DMS 273 (cell line): ENCODE results near the gene UBAP1L.
"Not testable (repeated sequence)": the region's sequence is repeated elsewhere in the genome, so short reads cannot be mapped to it uniquely, and the experiment has no call there.

ENCODE experiments used
- DNase-seq: peaks from one replicate; lab custom pipeline; 2025; ENCODE audit not compliant: unreplicated experiment; lab: John Stamatoyannopoulos, UW

The UBAP1L gene

DNA sequence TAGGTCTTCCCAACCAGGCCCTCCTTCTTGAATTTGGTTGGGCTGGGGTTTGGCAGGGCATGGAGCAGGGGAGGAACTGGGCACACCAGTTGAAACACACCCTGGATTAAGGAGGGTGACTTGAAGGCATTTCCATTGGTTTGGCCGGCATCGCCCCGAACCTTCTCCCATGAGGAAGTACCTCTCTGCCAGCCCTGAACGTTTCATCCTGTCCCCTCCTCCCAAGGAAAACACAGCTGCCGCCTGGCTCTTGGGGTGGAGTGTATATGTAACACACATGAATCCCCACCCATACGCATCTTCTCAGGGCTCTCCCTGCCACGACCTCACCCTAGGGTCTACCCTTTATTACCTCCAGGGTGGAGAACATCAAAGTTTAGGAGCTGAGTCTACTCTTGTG is 14.6 kb downstream of the UBAP1L start:
- DNase-seq: no peak

- DNase-seq: not testable (repeated sequence)
Observed at GRCh38 chr15:65099801-65100200, 15.2 kb downstream of the UBAP1L start.

GRCh38 chr15:65099336-65099735 is 15.7 kb downstream of the UBAP1L start:
- no peak for DNase-seq

- DNase-seq: no peak
Observed at GRCh38 chr15:65097651-65098263, 17.2 kb downstream of the UBAP1L start.

GRCh38 chr15:65096481-65097385 is 18.3 kb downstream of the UBAP1L start:
- peak; percentile 7 for DNase-seq

DNA sequence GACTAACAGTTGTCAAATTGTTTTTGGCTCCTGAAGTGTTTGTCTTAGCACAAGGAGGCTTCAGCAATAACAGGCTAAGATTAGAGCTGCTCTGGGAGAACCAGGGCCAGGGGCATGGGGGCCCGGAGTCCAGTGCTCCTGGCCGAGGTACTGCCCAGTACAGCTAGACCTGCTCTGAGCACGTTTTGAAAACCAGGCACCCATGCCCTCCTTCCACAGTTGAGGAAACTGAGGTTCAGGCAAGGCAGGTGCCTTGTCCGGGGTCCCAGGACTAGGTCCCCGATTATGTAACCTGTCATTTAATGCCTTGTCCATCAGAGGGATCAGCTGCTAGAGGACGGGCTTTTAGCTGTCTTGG is 19.3 kb downstream of the UBAP1L start:
- DNase-seq: no peak

- DNase-seq: no peak
Observed at GRCh38 chr15:65095011-65095746, 19.8 kb downstream of the UBAP1L start.

GRCh38 chr15:65094294-65094995 is 20.6 kb downstream of the UBAP1L start:
- no peak for DNase-seq

GRCh38 chr15:65093793-65094170 is 21.2 kb downstream of the UBAP1L start:
- not testable (repeated sequence) for DNase-seq

GRCh38 chr15:65092911-65093792 is 21.8 kb downstream of the UBAP1L start:
- no peak for DNase-seq

DNA sequence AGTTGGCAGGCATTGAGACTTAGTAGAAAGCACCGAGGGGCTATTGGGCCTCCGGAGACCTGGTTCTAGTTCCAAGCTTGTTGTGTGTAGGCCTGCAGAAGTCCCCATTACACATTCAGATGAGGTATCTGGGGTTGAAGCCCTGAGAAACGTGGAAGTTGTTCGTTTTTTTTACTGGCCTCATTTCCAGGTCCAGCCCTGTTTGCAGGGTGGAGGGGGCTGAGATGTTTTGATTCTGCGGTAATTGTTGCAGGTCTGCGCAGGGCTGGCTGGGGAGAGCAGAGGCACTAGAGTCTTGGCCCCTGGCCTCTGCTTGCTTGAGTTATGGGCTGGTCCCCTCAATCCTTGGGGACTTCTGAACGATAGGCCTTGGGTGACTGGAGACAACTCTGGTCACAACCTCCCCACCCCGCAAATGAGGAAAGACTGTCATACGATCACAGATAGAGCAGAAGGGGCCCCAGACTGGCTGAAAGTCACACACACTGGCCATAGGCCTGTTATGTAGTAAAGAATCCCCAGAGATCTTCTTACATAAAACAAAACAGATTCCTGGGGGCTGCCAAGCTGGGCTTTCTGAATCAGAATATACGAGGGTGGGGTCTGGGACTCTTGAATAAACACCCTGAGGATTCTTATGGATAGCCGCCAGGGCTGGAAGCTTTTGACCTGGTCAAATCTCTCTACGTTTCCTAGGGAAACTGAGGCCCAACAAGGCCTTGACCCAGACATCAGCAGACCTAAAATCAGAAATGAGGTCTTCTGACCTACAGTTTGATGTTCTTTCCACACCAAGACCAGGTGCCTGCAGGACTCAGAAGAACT is 22.8 kb downstream of the UBAP1L start:
- no peak for DNase-seq

GRCh38 chr15:65089206-65089824 is 25.7 kb downstream of the UBAP1L start:
- no peak for DNase-seq

DNA sequence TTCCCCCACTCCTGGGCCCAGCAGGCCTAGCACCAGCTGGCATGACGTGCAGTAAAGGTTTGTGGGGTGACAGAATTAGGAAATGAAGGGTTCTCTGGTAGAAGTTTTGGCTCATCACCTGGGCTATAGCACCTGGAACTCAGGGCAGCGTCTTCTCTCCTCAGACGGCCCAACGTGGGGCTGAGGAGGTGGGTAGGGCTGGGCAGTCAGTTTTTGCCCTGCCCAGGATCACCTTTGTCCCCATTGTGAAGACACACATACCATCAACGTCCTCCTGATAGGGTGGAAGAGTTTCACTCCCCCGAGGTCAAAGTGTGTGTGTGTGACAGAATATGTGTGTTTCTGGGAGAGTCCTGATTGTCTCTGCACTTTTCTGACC is 26.4 kb downstream of the UBAP1L start:
- DNase-seq: no peak

DNA sequence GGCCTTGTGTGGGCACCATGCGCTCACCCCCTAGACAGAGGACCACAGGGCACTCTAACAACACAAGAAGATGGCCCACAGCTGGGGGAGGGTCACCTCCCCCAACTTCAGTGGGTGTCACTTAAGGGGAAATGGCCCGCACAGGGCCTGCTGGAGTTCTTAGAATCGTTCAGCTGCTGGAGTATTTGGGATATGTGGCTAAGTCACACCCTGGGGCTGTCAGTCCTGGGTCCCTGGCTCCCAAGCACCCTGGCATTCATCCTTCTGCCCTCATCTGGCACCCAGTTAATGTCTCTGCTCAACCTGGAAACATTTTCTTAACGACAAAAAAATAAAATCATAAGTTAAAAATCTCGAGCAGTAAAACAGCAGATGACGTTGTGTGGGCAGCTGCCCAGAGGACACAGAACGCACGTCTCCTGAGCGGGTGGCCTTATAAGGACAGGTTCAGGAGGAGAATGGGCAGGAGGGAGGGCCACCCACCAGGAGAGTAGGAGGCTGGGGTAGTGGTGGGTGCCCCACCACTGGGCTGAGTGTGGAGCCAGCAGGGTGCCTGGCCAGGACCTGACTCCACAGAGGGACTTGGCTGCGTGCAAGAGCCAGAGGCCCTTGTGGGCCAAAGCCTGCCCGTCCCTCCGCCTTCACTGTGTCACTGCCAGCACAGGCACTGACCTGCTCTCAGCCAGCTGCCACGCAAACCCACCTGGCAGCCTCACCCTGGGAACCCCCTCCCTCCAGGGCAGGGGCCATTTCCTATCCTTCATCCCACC is 26.9 kb downstream of the UBAP1L start:
- DNase-seq: no peak

GRCh38 chr15:65087411-65087810 is 27.6 kb downstream of the UBAP1L start:
- DNase-seq: no peak

DNA sequence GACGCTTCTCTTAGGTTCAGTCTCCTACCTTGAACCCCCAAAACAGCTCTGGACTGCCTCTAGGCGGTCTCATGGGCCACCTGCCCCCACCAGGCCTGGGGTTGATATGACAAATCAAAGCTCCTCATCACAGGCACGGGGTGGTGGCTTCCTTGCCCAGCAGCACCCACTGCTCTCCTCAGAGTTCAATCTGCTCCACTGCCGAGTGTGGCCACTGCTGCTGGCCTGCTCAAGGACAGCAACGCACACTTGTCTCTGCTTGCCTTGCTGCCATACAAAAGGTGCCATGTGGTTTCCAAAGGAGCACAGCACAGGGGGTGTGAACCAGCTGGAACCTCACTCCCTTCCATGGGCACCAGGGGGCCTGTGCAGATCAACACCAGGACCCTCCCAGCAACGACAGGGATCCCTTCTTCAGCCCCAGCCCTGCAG is 28.3 kb downstream of the UBAP1L start:
- peak; percentile 52 for DNase-seq

DNA sequence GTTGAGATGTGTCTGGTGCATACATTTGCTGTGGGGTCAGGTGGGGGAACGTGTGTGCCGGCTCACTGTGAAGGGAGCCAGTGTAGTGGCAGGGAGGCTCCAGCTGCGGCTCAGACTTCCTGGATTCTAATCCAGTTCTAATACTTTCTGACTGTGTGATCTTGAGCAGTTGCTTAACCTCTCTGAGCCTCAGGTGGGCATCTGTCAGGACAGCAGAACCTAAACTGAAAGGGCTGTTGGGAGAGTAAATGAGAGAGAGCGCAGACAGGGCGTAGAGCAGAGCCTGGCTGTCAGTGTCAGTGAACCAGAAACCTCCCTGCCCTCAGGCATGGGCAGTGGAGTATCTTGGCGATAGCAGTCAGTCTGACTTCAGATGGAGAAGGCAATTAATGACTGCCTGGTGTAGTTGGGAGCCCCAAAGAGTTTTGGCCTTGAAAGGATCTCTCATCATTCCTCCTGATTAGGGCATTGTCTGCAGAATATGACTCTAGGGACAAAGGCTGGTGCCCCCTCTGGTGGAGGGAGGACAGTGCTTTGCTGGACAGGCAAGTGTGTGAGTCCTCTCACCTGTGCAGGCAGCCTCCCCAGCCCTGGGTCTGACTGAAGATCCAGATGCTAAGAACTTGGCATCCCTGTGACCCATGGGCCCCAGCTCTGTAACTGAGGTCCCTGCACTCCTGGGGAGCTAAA is 28.9 kb downstream of the UBAP1L start:
- peak; percentile 23 for DNase-seq
